ENCODE measurements around the gene HOXC10.

DNA sequence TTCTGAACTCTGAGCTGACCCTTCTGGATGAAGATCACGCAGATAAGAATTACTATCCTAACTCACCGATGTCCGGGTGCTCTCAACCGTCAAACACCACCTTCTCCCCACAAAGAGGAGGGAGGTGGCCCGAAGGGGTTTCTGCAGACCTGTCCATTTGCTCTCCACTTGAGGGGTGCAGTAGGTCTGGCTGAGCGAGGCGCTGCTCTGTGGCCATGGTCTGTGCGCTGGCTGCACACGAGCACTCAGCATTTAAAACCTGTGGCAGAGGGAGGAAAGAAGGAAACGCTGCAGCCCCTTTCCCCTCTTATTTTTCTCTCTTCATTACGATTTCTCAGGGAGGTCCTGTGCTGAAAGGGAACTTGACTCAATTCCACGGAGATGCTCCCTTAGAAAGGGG, 47.8 kb upstream of the HOXC10 start:
- TF ChIP-seq, protein P1, sequence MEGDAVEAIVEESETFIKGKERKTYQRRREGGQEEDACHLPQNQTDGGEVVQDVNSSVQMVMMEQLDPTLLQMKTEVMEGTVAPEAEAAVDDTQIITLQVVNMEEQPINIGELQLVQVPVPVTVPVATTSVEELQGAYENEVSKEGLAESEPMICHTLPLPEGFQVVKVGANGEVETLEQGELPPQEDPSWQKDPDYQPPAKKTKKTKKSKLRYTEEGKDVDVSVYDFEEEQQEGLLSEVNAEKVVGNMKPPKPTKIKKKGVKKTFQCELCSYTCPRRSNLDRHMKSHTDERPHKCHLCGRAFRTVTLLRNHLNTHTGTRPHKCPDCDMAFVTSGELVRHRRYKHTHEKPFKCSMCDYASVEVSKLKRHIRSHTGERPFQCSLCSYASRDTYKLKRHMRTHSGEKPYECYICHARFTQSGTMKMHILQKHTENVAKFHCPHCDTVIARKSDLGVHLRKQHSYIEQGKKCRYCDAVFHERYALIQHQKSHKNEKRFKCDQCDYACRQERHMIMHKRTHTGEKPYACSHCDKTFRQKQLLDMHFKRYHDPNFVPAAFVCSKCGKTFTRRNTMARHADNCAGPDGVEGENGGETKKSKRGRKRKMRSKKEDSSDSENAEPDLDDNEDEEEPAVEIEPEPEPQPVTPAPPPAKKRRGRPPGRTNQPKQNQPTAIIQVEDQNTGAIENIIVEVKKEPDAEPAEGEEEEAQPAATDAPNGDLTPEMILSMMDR (IDR thresholded peaks at IDR 0.05): no peak
- TF ChIP-seq POLR2A (IDR thresholded peaks at IDR 0.05): no peak

All from adrenal gland (tissue), 5 donors.